C4-2B (cell line): ENCODE data around the gene STH.

Experiments
- H3K27ac ChIP-seq: fragments of 450-650 bp; 2 replicates; pipeline ENCODE4 v1.5.1; 2017
- CTCF ChIP-seq: fragments of 450-650 bp; conservative IDR thresholded peaks from 2 replicates; pipeline ENCODE4 v1.5.1; 2017; ENCODE audit warnings: mild to moderate bottlenecking
- ZFX ChIP-seq: fragments of 450-650 bp; IDR thresholded peaks from 2 replicates; pipeline ENCODE4 v1.6.1; 2017

Gene STH

GRCh38 chr17:46046957-46047356, 47.9 kb downstream of the STH start:
- TF ChIP-seq CTCF: no peak
- no peak for TF ChIP-seq ZFX
- no peak overlapping the region for H3K27ac ChIP-seq

GRCh38 chr17:46047398-46047797, 48.3 kb downstream of the STH start:
- H3K27ac ChIP-seq: no peak overlapping the region
- TF ChIP-seq ZFX (no peak), CTCF (no peak)

GRCh38 chr17:46047856-46048255, 48.8 kb downstream of the STH start:
- no peak for TF ChIP-seq ZFX
- no peak for TF ChIP-seq CTCF
- no peak overlapping the region for H3K27ac ChIP-seq
